Fibroblast of villous mesenchyme (primary cell): Measurements from ENCODE around the gene FAM90A26. TPM values are rescaled to one million over a fixed set of nuclear protein-coding genes. Genes with fewer than 3 reads are reported as not detected.
A peak's percentile ranks its signal among the peaks of the same experiment; 100 is the strongest.
"Not testable (repeated sequence)": the region's sequence is repeated elsewhere in the genome, so short reads cannot be mapped to it uniquely, and the experiment has no call there.

Source experiments
- DNase-seq: peaks from one replicate; pipeline ENCODE4 v3.0.0-alpha.2; 2010; ENCODE audit warnings: low read depth
- H3K4me3 ChIP-seq: 2 replicates; pipeline ENCODE4 v1.5.1; 2011; ENCODE audit warnings: low read depth, mild to moderate bottlenecking, low read length
- CTCF ChIP-seq: IDR thresholded peaks from 2 replicates; pipeline ENCODE4 v1.5.1; 2012; ENCODE audit warnings: low read depth, mild to moderate bottlenecking, low read length; ENCODE audit not compliant: insufficient read depth
- total RNA-seq: library from RNA; depleted of rRNA; stranded (reverse); fragments of >200 nt; gene quantifications from 2 replicates; pipeline ENCODE4 v1.2.3, GENCODE V29; 2012

FAM90A26 gene
- not detected in 2 replicates for total RNA-seq

GRCh38 chr4:9169791-9170459 is at the start of gene FAM90A26:
TSS of gene FAM90A26 (plus strand) at chr4:9170409. CDS start at chr4:9173173, 2,764 bp downstream.
- H3K4me3 ChIP-seq, DNase-seq: not testable (repeated sequence)

GRCh38 chr4:9122711-9123110 is 47.5 kb upstream of the FAM90A26 start:
- DNase-seq = peak; percentile 0

GRCh38 chr4:9123572-9124007 is 46.6 kb upstream of the FAM90A26 start:
- peak; percentile 58 for DNase-seq
- TF ChIP-seq CTCF = peak; percentile 67
- H3K4me3 ChIP-seq = not testable (repeated sequence)

More at GRCh38 chr4:9122711-9123110, 47.5 kb upstream of the FAM90A26 start:
- not testable (repeated sequence) for H3K4me3 ChIP-seq

- not testable (repeated sequence) for H3K4me3 ChIP-seq, DNase-seq
Measured at GRCh38 chr4:9125601-9126161, 44.5 kb upstream of the FAM90A26 start.

- peak; percentile 67 for DNase-seq
- H3K4me3 ChIP-seq = not testable (repeated sequence)
Measured at GRCh38 chr4:9131420-9131819, 38.8 kb upstream of the FAM90A26 start.

- H3K4me3 ChIP-seq, DNase-seq: not testable (repeated sequence)
Measured at GRCh38 chr4:9132849-9133248, 37.4 kb upstream of the FAM90A26 start.

GRCh38 chr4:9134011-9134410 is 36.2 kb upstream of the FAM90A26 start:
- H3K4me3 ChIP-seq, DNase-seq: not testable (repeated sequence)

GRCh38 chr4:9134556-9134955 is 35.7 kb upstream of the FAM90A26 start:
- H3K4me3 ChIP-seq = not testable (repeated sequence)
- peak; percentile 28 for DNase-seq

GRCh38 chr4:9141050-9141449 is 29.2 kb upstream of the FAM90A26 start:
- DNase-seq, H3K4me3 ChIP-seq: not testable (repeated sequence)

GRCh38 chr4:9142786-9143185 is 27.4 kb upstream of the FAM90A26 start:
- H3K4me3 ChIP-seq, DNase-seq: not testable (repeated sequence)

GRCh38 chr4:9143421-9144080 is 26.7 kb upstream of the FAM90A26 start:
- H3K4me3 ChIP-seq = no peak overlapping the region
- DNase-seq = no peak
- TF ChIP-seq CTCF = no peak

GRCh38 chr4:9146967-9147366 is 23.2 kb upstream of the FAM90A26 start:
- DNase-seq = no peak
- TF ChIP-seq CTCF = no peak
- H3K4me3 ChIP-seq = no peak overlapping the region

- H3K4me3 ChIP-seq, DNase-seq: not testable (repeated sequence)
Measured at GRCh38 chr4:9147368-9147767, 22.8 kb upstream of the FAM90A26 start.

GRCh38 chr4:9148611-9149409 is 21.4 kb upstream of the FAM90A26 start:
- not testable (repeated sequence) for H3K4me3 ChIP-seq, DNase-seq

GRCh38 chr4:9151809-9152179 is 18.4 kb upstream of the FAM90A26 start:
- DNase-seq = not testable (repeated sequence)
- H3K4me3 ChIP-seq = peak overlapping the region; percentile 71
